K562 (cell line): Measurements from ENCODE around the gene HADHB. TPM values are rescaled to one million over a fixed set of nuclear protein-coding genes. Genes with fewer than 3 reads are reported as not detected.
A peak's percentile ranks its signal among the peaks of the same experiment; 100 is the strongest.

ENCODE experiments used
- ATAC-seq: fragments of 200-7000 bp; cut with Tn5 transposase; 3 replicates; pipeline ENCODE4 v1.9.1; 2020; ENCODE audit warnings: moderate library complexity
- BruUV-seq: library from RNA; stranded (reverse); fragments of 400-500 nt; replicated peaks from 2 replicates; lab custom pipeline; 2021; lab: Mats Ljungman, UMichigan
- CTCF ChIA-PET: fragments of 300-600 bp; formaldehyde crosslinking; extraction: SDS; loops from one replicate; lab custom pipeline; 2021; ENCODE audit warnings: low intra/inter-chr PET ratio; lab: Yijun Ruan, JAX
- POLR2A ChIA-PET: fragments of 300-600, 350-650 bp; sonication (Branson Sonifier 250); formaldehyde crosslinking; extraction: SDS; loops from one replicate; lab custom pipeline; 2021; ENCODE audit warnings: antibody characterized with exemption, inconsistent platforms; lab: Yijun Ruan, JAX
- DNase-seq, 4 experiments: peaks; one replicate each; pipeline versions ENCODE4 v3.0.0 to v3.0.0-alpha.2; 2011 to 2018; ENCODE audit warnings: low spot score in 3 of 4, mixed read lengths in 3 of 4; ENCODE audit errors: extremely low read depth in 1 of 4
- FAIRE-seq: peaks from 2 replicates; lab custom pipeline; 2011; peaks lifted over from hg19 to GRCh38; lab: Jason Lieb, UNC
- H2AFZ ChIP-seq: 2 replicates; pipeline ENCODE4 v1.6.0; 2011; ENCODE audit warnings: low read depth, low read length, control low read depth, inconsistent platforms
- H3K27ac ChIP-seq: fragments of 200-600 bp; 3 replicates; pipeline ENCODE4 v1.8.0; 2011; ENCODE audit warnings: low read depth, mild to moderate bottlenecking, control low read depth, inconsistent platforms, low read length, moderate library complexity, mixed read lengths; ENCODE audit errors: extremely low read depth
- H3K27me3 ChIP-seq, 2 experiments: fragments of 300-600 bp in 1 of 2; 2 replicates in 1 of 2; 3 replicates in 1 of 2; pipeline versions ENCODE4 v1.6.0 to v1.8.0; 2011; ENCODE audit warnings: inconsistent platforms in 2 of 2, low read length in 2 of 2, mild to moderate bottlenecking in 1 of 2, mixed read lengths in 1 of 2, moderate library complexity in 1 of 2; ENCODE audit not compliant: control insufficient read depth in 2 of 2, insufficient read depth in 2 of 2
- H3K36me3 ChIP-seq: fragments of 300-600 bp; 3 replicates; pipeline ENCODE4 v1.8.0; 2011; ENCODE audit warnings: mild to moderate bottlenecking, low read length, inconsistent platforms; ENCODE audit not compliant: control insufficient read depth, insufficient read depth
- H3K4me1 ChIP-seq, 2 experiments: fragments of 200-600 bp in 1 of 2; replicated peaks in 1 of 2; 2 replicates in 1 of 2; 3 replicates in 1 of 2; pipeline versions ENCODE4 v1.5.1 to v1.8.0; 2011; ENCODE audit warnings: inconsistent platforms in 2 of 2, low read length in 2 of 2, mild to moderate bottlenecking in 1 of 2, mixed read lengths in 1 of 2, moderate library complexity in 1 of 2; ENCODE audit not compliant: control insufficient read depth in 2 of 2, insufficient read depth in 2 of 2
- H3K4me2 ChIP-seq: 2 replicates; pipeline ENCODE4 v1.6.1; 2011; ENCODE audit warnings: low read length, control low read depth, inconsistent platforms, mixed read lengths; ENCODE audit not compliant: insufficient read depth
- H3K4me3 ChIP-seq: fragments of 200-600 bp; sonication (generic), shearing (Covaris generic); 2 replicates; pipeline ENCODE4 v1.5.1; 2016; ENCODE audit warnings: control low read depth, inconsistent platforms
- H3K79me2 ChIP-seq: fragments of 200-600 bp; 3 replicates; pipeline ENCODE4 v1.8.0; 2011; ENCODE audit warnings: low read length, inconsistent platforms; ENCODE audit not compliant: control insufficient read depth, insufficient read depth
- H3K9ac ChIP-seq, 2 experiments: 2 replicates each; pipeline versions ENCODE4 v1.6.0 to v1.6.1; 2011; ENCODE audit warnings: low read depth in 2 of 2, low read length in 2 of 2, control low read depth in 1 of 2, inconsistent platforms in 1 of 2, mild to moderate bottlenecking in 1 of 2, mixed read lengths in 1 of 2; ENCODE audit not compliant: insufficient read depth in 1 of 2
- H3K9me1 ChIP-seq: one replicate; pipeline ENCODE4 v1.6.0; 2011; ENCODE audit warnings: inconsistent platforms, mild to moderate bottlenecking, low read length, moderate library complexity; ENCODE audit not compliant: control insufficient read depth, insufficient read depth
- H3K9me3 ChIP-seq: replicated peaks from 2 replicates; pipeline ENCODE4 v1.5.1; 2011; ENCODE audit warnings: low read depth, low read length, inconsistent platforms; ENCODE audit not compliant: control insufficient read depth, insufficient read depth
- H4K20me1 ChIP-seq: replicated peaks from 2 replicates; pipeline ENCODE4 v1.6.1; 2011; ENCODE audit warnings: low read length, inconsistent platforms, mixed read lengths; ENCODE audit not compliant: control insufficient read depth, insufficient read depth
- PATZ1 ChIP-seq: fragments of 250-450 bp; sonication (Bioruptor Pico); IDR thresholded peaks from 2 replicates; pipeline ENCODE4 v1.5.0; 2020; ENCODE audit warnings: mild to moderate bottlenecking, borderline replicate concordance
- RFX1 ChIP-seq: fragments of 450-650 bp; IDR thresholded peaks from 2 replicates; pipeline ENCODE4 v1.6.1; 2016; ENCODE audit warnings: mild to moderate bottlenecking, moderate library complexity
- ZNF589 ChIP-seq: fragments of 200-800 bp; sonication (Bioruptor generic); IDR thresholded peaks from 2 replicates; pipeline ENCODE4 v1.6.1; 2016; ENCODE audit warnings: low read depth, missing genetic modification characterization, missing compliant biosample characterization
- WGBS: fragments of 100-300 bp; shearing (Covaris generic); methylation state at CpG from one replicate; pipeline ENCODE4 v1.1.6; 2016; ENCODE audit warnings: low coverage, mixed read lengths; ENCODE audit not compliant: insufficient coverage; ENCODE audit errors: missing lambda C conversion rate; 5-methylcytosine and 5-hydroxymethylcytosine counted together
- in situ Hi-C: fragments of 300-500 bp; cut with MboI; formaldehyde crosslinking; loops from 4 replicates; pipeline ENCODE4 v1.15.0; 2018; ENCODE audit warnings: inconsistent platforms, mixed read lengths
- intact Hi-C: fragments of 100-400 bp; cut with micrococcal nuclease; formaldehyde crosslinking; loops from 2 replicates; pipeline ENCODE4 v1.14.2; 2022
- polyA plus RNA-seq, 8 experiments: library from polyadenylated mRNA; depleted of rRNA in 4 of 8; stranded (reverse) in 5 of 8; unstranded in 3 of 8; fragments of >200 nt; fragmentation: Nextera tagmentation in 2 of 8; fragmentation: Illumina TruSeq in 1 of 8; extraction: Ambion mirVana in 2 of 8; extraction: Trizol in 1 of 8; gene quantifications; 2 replicates each; pipeline versions ENCODE4 v1.2.1 to v1.2.3, GENCODE V29; 2011 to 2014; ENCODE audit warnings: inconsistent platforms in 1 of 8, missing spikeins in 1 of 8
- total RNA-seq, 7 experiments: library from RNA; depleted of rRNA in 6 of 7; stranded (reverse); fragments of >200 nt in 6 of 7; fragmentation: Illumina TruSeq in 2 of 7; extraction: Trizol in 2 of 7; gene quantifications; 2 replicates each; pipeline versions ENCODE4 v1.2.1 to v1.2.3, GENCODE V29; 2011 to 2021; ENCODE audit warnings: low replicate concordance in 1 of 7

HADHB gene
- total and polyA plus RNA-seq, 9 of the 15 experiments (the other 6 are each of a cell fraction or from before 2014, with no cell fraction given) = 67.3 to 199 (median 100) TPM

GRCh38 chr2:26333293-26333692 lies 88.6 kb downstream of the HADHB start:
- H3K79me2 ChIP-seq = no peaks in the 10 kb centered on the region

More at GRCh38 chr2:26333293-26333692, 88.6 kb downstream of the HADHB start:
- Histone ChIP-seq H2AFZ (no peak overlapping the region), H3K27me3 (no peaks in the 10 kb centered on the region), H3K4me1 (peaks cover 2 to 21% of the 10 kb centered on the region in 2 experiments; a peak in 4 of 5 replicates), H3K4me3 (no peak overlapping the region), H3K4me2 (no peak overlapping the region), H4K20me1 (no peaks in the 10 kb centered on the region), H3K9ac (no peak overlapping the region), H3K36me3 (no peaks in the 10 kb centered on the region), H3K9me1 (no peaks in the 10 kb centered on the region), H3K9me3 (no peaks in the 10 kb centered on the region), H3K27ac (no peak overlapping the region)
- no peak for TF ChIP-seq PATZ1 (CRISPR knock-in tag)
- TF ChIP-seq RFX1 = peak; percentile 48; the same call in 1 of the 2 replicates
- TF ChIP-seq ZNF589 = no peak
- in situ Hi-C loops = no loop called here
- no peak for ATAC-seq
- no peak for FAIRE-seq
- ChIA-PET CTCF (no interaction called here), POLR2A (no interaction called here)
- no peak for DNase-seq
- intact Hi-C loops = no loop called here
- BruUV-seq = no TSS peak
- 18% methylated on average over 1 of the region's 2 CpGs for WGBS
